B cell (primary cell): ENCODE results near the gene CDKN1C. TPM values are rescaled to one million over a fixed set of nuclear protein-coding genes. Genes with fewer than 3 reads are reported as not detected.

Source experiments
- ATAC-seq: fragments of 200-7000 bp; cut with Tn5 transposase; one replicate; pipeline ENCODE4 v1.10.0; 2021; ENCODE audit warnings: low read depth, mild to moderate bottlenecking, moderate number of reproducible peaks, moderate library complexity
- CTCF ChIA-PET: fragments of 350-600 bp; sonication (Branson Sonifier 250); formaldehyde crosslinking; loops from one replicate; lab custom pipeline; 2021; ENCODE audit warnings: antibody characterized with exemption, inconsistent platforms; lab: Charles Lee
- POLR2A ChIA-PET: fragments of 350-600 bp; sonication (Branson Sonifier 250); formaldehyde crosslinking; loops from one replicate; lab custom pipeline; 2021; ENCODE audit warnings: antibody characterized with exemption; lab: Charles Lee
- DNase-seq: peaks from one replicate; pipeline ENCODE4 v3.0.0; 2013
- H2AFZ ChIP-seq: 2 replicates; pipeline ENCODE4 v1.6.1; 2012; ENCODE audit warnings: mild to moderate bottlenecking, low read depth, low read length; ENCODE audit not compliant: insufficient read depth, poor library complexity, severe bottlenecking
- H3K27ac ChIP-seq, 2 donors: 1 replicate in 1 of 2; 2 replicates in 1 of 2; pipeline ENCODE4 v1.5.1; 2012 to 2013; ENCODE audit warnings: low read length in 2 of 2, mild to moderate bottlenecking in 2 of 2, moderate library complexity in 1 of 2
- H3K27me3 ChIP-seq, 4 experiments: fragments of 200-600 bp in 1 of 4; sonication (generic) in 1 of 4; replicated peaks in 1 of 4; 1 replicate in 2 of 4; 2 replicates in 2 of 4; pipeline versions ENCODE4 v1.6.1 to v1.7.0; 2013 to 2016; ENCODE audit warnings: low read length in 3 of 4, mild to moderate bottlenecking in 2 of 4, mixed read lengths in 1 of 4, moderate library complexity in 1 of 4; ENCODE audit not compliant: insufficient read depth in 4 of 4, control insufficient read depth in 3 of 4; ENCODE audit errors: control extremely low read depth in 1 of 4
- H3K36me3 ChIP-seq, 2 experiments: replicated peaks in 1 of 2; 1 replicate in 1 of 2; 2 replicates in 1 of 2; pipeline versions ENCODE4 v1.6.1 to v1.7.1; 2013; ENCODE audit warnings: low read length in 1 of 2; ENCODE audit not compliant: insufficient read depth in 2 of 2, control insufficient read depth in 1 of 2; ENCODE audit errors: control extremely low read depth in 1 of 2, extremely low read depth in 1 of 2
- H3K4me1 ChIP-seq, 2 donors: fragments of 200-600 bp in 1 of 2; sonication (generic) in 1 of 2; 1 replicate in 1 of 2; 2 replicates in 1 of 2; pipeline versions ENCODE4 v1.5.1 to v1.6.1; 2013 to 2017; ENCODE audit warnings: low read length in 2 of 2; ENCODE audit not compliant: control insufficient read depth in 2 of 2, insufficient read depth in 2 of 2
- H3K4me2 ChIP-seq: replicated peaks from 2 replicates; pipeline ENCODE3; 2012; ENCODE audit warnings: mild to moderate bottlenecking, low read depth, low read length; ENCODE audit not compliant: poor library complexity, severe bottlenecking
- H3K4me3 ChIP-seq, 5 experiments: fragments of 200-600 bp in 1 of 5; sonication (generic) in 1 of 5; 1 replicate in 3 of 5; 2 replicates in 2 of 5; pipeline versions ENCODE4 v1.5.1 to v1.7.0; 2011 to 2016; ENCODE audit warnings: low read length in 4 of 5, mild to moderate bottlenecking in 4 of 5, low read depth in 2 of 5, control low read depth in 1 of 5, moderate library complexity in 1 of 5; ENCODE audit not compliant: insufficient read depth in 1 of 5; ENCODE audit errors: control extremely low read depth in 1 of 5, extremely low read depth in 1 of 5
- H3K79me2 ChIP-seq: fragments of 200-600 bp; sonication (generic); one replicate; pipeline ENCODE4 v1.6.0; 2016; ENCODE audit warnings: low read length; ENCODE audit not compliant: control insufficient read depth, insufficient read depth
- H3K9ac ChIP-seq: fragments of 200-600 bp; sonication (generic); 2 replicates; pipeline ENCODE4 v1.6.1; 2017; ENCODE audit warnings: mild to moderate bottlenecking, low read length, moderate library complexity
- H3K9me3 ChIP-seq, 3 donors: one replicate each; pipeline versions ENCODE4 v1.6.1 to v1.7.1; 2013; ENCODE audit warnings: low read length in 2 of 3; ENCODE audit not compliant: control insufficient read depth in 2 of 3, insufficient read depth in 1 of 3; ENCODE audit errors: control extremely low read depth in 1 of 3
- H4K20me1 ChIP-seq: 2 replicates; pipeline ENCODE4 v1.6.0; 2012; ENCODE audit warnings: mild to moderate bottlenecking, low read length; ENCODE audit not compliant: insufficient read depth, control insufficient read depth, poor library complexity, severe bottlenecking
- H3K27ac Mint-ChIP-seq: one replicate; pipeline ENCODE4 v1.8.0; 2021; ENCODE audit warnings: mixed read lengths
- H3K27me3 Mint-ChIP-seq: one replicate; pipeline ENCODE4 v1.8.0; 2021; ENCODE audit warnings: mixed read lengths
- H3K4me1 Mint-ChIP-seq: one replicate; pipeline ENCODE4 v1.8.0; 2021; ENCODE audit warnings: mixed read lengths
- H3K4me3 Mint-ChIP-seq: one replicate; pipeline ENCODE4 v1.8.0; 2021; ENCODE audit warnings: mixed read lengths
- H3K9me3 Mint-ChIP-seq: one replicate; pipeline ENCODE4 v1.8.0; 2022; ENCODE audit warnings: mixed read lengths; ENCODE audit not compliant: insufficient read depth
- CTCF ChIP-seq: fragments of 200-600 bp; IDR thresholded peaks from one replicate; pipeline ENCODE4 v1.8.0; 2022; ENCODE audit warnings: antibody characterized with exemption, mild to moderate bottlenecking
- EZH2 ChIP-seq: IDR thresholded peaks from 2 replicates; pipeline ENCODE4 v1.6.1; 2012; ENCODE audit warnings: borderline replicate concordance, low read depth, mild to moderate bottlenecking, moderate library complexity, low read length; ENCODE audit not compliant: insufficient read depth, poor library complexity, severe bottlenecking
- WGBS: methylation state at CpG from one replicate; pipeline ENCODE4 v1.1.5; 2013; ENCODE audit warnings: missing lambda C conversion rate; ENCODE audit not compliant: insufficient coverage; 5-methylcytosine and 5-hydroxymethylcytosine counted together
- intact Hi-C: fragments of 100-400 bp; cut with micrococcal nuclease; formaldehyde crosslinking; loops from one replicate; pipeline ENCODE4 v1.10.0; 2022
- polyA plus RNA-seq: library from polyadenylated mRNA; depleted of rRNA; stranded (reverse); fragments of >200 nt; gene quantifications from 2 replicates; pipeline ENCODE4 v1.2.3, GENCODE V29; 2012
- total RNA-seq, 2 donors: library from RNA; stranded (reverse); fragments of 120-200 nt in 1 of 2; gene quantifications; 1 replicate in 1 of 2; 2 replicates in 1 of 2; pipeline versions ENCODE4 v1.2.3 to v1.2.4, GENCODE V29; 2013 to 2022

Gene CDKN1C
- total and polyA plus RNA-seq, 2 donors (not counting 1 experiment from before 2014, with no cell fraction given): 0.58 to 8.0 TPM

- no peak overlapping the region for H3K4me3 Mint-ChIP-seq
- Histone ChIP-seq H3K4me2 (peak overlapping the region; percentile 45), H2AFZ (peak overlapping the region; percentile 10), H3K9me3 (no peaks in the 10 kb centered on the region), H3K4me3 (no peak overlapping the region), H3K27ac (no peak overlapping the region), H3K9ac (no peak overlapping the region), H4K20me1 (no peaks in the 10 kb centered on the region), H3K79me2 (no peaks in the 10 kb centered on the region), H3K4me1 (peaks cover 12 to 18% of the 10 kb centered on the region in 2 donors), H3K27me3 (no peaks in the 10 kb centered on the region), H3K36me3 (no peaks in the 10 kb centered on the region)
- H3K9me3 Mint-ChIP-seq: no peaks in the 10 kb centered on the region
- ATAC-seq (no peak), DNase-seq (no peak)
- H3K27ac Mint-ChIP-seq: no peak overlapping the region
- ChIA-PET POLR2A (no interaction called here), CTCF (no interaction called here)
- WGBS: 51% methylated on average over 18 of the region's 18 CpGs
- intact Hi-C loops: no loop called here
- H3K4me1 Mint-ChIP-seq: peaks cover 15% of the 10 kb centered on the region
- TF ChIP-seq EZH2 (no peak), CTCF (no peak)
- H3K27me3 Mint-ChIP-seq: no peaks in the 10 kb centered on the region
Observed at GRCh38 chr11:2914455-2915195, 29.1 kb upstream of the CDKN1C start.

GRCh38 chr11:2913776-2914175, 28.2 kb upstream of the CDKN1C start:
- Histone ChIP-seq H3K27ac (no peak overlapping the region), H3K36me3 (no peaks in the 10 kb centered on the region), H3K9me3 (no peaks in the 10 kb centered on the region), H3K79me2 (no peaks in the 10 kb centered on the region), H4K20me1 (no peaks in the 10 kb centered on the region), H3K4me1 (peaks cover 12 to 18% of the 10 kb centered on the region in 2 donors), H3K4me2 (peak overlapping the region; percentile 45), H3K27me3 (no peaks in the 10 kb centered on the region), H3K9ac (no peak overlapping the region), H3K4me3 (no peak overlapping the region), H2AFZ (peak overlapping the region; percentile 10)
- 37% methylated on average over 8 of the region's 9 CpGs for WGBS
- no peaks in the 10 kb centered on the region for H3K27me3 Mint-ChIP-seq
- no peak overlapping the region for H3K27ac Mint-ChIP-seq
- H3K4me3 Mint-ChIP-seq: no peak overlapping the region
- POLR2A ChIA-PET: no interaction called here
- CTCF ChIA-PET: no interaction called here
- no peaks in the 10 kb centered on the region for H3K9me3 Mint-ChIP-seq
- no peak for ATAC-seq
- DNase-seq: no peak
- TF ChIP-seq EZH2 (no peak), CTCF (no peak)
- intact Hi-C loops: no loop called here
- H3K4me1 Mint-ChIP-seq: peaks cover 15% of the 10 kb centered on the region
